Neural crest cell (in vitro differentiated cells): ENCODE results near the gene RBM5. TPM values are rescaled to one million over a fixed set of nuclear protein-coding genes. Genes with fewer than 3 reads are reported as not detected.
A peak's percentile ranks its signal among the peaks of the same experiment; 100 is the strongest.

Source experiments
- DNase-seq: peaks from one replicate; pipeline ENCODE4 v3.0.0; 2021; ENCODE audit warnings: low read depth, mixed read lengths, low spot score
- H3K27ac Mint-ChIP-seq: one replicate; pipeline ENCODE4 v1.8.0; 2021; ENCODE audit warnings: mild to moderate bottlenecking, mixed read lengths; ENCODE audit not compliant: unreplicated experiment
- H3K27me3 Mint-ChIP-seq: 2 replicates; pipeline ENCODE4 v1.8.0; 2021; ENCODE audit warnings: low read depth, mild to moderate bottlenecking, mixed read lengths
- H3K36me3 Mint-ChIP-seq: 2 replicates; pipeline ENCODE4 v1.8.0; 2021; ENCODE audit warnings: low read depth, mild to moderate bottlenecking, mixed read lengths
- H3K4me1 Mint-ChIP-seq: 2 replicates; pipeline ENCODE4 v1.8.0; 2021; ENCODE audit warnings: mixed read lengths
- H3K4me3 Mint-ChIP-seq: one replicate; pipeline ENCODE4 v1.8.0; 2021; ENCODE audit warnings: mild to moderate bottlenecking, mixed read lengths
- H3K9me3 Mint-ChIP-seq: 2 replicates; pipeline ENCODE4 v1.8.0; 2021; ENCODE audit warnings: mixed read lengths
- total RNA-seq: library from RNA; stranded (reverse); gene quantifications from 2 replicates; pipeline ENCODE4 v1.2.1, GENCODE V29; 2021
- TF ChIP-seq, protein P1 (sequence below): fragments of 200-600 bp; sonication (generic); conservative IDR thresholded peaks from 2 replicates; pipeline ENCODE4 v1.5.0; 2021; ENCODE audit warnings: antibody characterized with exemption, mild to moderate bottlenecking

Gene RBM5
- total RNA-seq, 1 donor from 2014 or later: 193 TPM

DNA sequence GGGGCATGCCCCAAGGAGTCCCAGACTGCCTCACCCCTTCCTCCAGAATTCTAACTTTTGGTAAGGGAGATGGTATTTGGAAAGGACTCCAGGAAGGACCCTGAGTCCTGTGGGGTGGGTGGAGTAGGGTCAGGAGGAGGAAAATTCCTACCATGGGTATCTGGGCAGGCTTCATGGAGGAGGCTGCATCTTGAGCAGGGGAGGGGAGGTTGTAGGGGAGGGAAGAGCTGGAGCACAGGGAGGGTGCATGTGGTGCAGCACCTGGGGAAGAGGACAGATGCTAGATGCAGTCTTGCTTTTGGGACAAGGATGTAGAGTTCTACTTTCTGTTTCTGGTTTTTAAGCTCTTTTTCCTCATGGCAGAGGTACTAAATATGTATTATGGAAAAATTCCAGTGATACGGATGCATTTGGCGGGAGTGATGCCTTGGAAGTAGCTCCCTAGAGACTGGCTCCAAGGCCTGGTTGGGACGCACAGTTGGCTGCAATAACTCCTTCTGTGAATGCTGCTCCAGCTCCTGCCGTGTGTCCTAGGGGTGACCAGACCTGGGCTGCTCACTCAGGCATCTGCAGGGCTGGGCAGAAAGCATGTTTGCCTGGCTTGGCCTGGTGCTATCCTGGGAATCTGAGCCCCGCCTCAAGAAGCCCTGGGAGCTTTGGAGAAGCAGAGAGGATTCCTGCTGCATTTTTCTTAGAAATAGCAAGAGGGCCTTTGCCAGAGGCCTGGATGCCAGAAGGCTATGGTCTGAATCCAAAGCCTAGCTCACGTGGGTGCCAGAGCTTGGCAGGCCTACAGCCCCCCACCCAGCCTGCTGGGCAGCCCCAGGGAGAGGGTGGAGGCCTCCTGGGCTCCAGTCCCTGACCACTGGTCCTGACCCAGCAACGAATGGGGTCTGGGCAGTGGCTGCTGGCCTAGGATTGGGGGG lies 76.5 kb downstream of the RBM5 start:
- Mint-ChIP-seq H3K27me3 (no peaks in the 10 kb centered on the region), H3K9me3 (no peaks in the 10 kb centered on the region), H3K4me1 (peaks cover 27% of the 10 kb centered on the region), H3K27ac (no peak overlapping the region), H3K4me3 (no peak overlapping the region), H3K36me3 (no peaks in the 10 kb centered on the region)
- TF ChIP-seq, protein P1, sequence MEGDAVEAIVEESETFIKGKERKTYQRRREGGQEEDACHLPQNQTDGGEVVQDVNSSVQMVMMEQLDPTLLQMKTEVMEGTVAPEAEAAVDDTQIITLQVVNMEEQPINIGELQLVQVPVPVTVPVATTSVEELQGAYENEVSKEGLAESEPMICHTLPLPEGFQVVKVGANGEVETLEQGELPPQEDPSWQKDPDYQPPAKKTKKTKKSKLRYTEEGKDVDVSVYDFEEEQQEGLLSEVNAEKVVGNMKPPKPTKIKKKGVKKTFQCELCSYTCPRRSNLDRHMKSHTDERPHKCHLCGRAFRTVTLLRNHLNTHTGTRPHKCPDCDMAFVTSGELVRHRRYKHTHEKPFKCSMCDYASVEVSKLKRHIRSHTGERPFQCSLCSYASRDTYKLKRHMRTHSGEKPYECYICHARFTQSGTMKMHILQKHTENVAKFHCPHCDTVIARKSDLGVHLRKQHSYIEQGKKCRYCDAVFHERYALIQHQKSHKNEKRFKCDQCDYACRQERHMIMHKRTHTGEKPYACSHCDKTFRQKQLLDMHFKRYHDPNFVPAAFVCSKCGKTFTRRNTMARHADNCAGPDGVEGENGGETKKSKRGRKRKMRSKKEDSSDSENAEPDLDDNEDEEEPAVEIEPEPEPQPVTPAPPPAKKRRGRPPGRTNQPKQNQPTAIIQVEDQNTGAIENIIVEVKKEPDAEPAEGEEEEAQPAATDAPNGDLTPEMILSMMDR: no peak
- no peak for DNase-seq

DNA sequence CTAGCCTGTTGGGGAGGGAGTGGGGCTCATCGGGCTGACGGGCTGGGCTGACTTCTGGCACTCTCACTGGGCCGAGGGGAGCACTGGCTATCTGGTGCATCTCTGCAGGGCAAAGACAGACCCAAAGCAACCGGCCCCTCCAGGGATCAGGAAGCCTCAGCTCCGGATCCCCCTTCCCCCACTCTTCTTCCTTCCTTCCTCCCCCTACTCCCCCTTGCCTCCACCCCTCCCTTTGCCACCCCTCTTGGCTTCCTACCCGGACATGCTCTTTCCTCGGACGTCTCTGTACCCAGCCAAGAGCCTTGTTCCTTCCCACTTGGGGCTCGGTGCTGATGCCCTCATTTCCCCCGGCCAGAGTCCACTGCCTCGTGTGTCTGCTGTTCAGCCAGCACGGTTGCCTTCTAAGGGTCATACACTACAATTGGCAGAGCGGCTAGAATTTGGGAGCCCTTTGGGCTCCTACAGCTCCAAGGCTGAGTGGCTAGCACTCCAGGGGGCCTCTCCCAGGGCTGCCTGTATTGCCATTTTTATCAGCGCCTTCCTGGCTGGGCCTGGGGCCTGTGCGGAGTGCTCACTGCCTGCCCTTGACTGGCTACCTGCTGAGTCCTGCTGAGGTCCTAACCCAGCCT lies 77.3 kb downstream of the RBM5 start:
- TF ChIP-seq, protein P1: no peak
- no peak for DNase-seq
- H3K27ac Mint-ChIP-seq: no peak overlapping the region
- H3K27me3 Mint-ChIP-seq: no peaks in the 10 kb centered on the region
- H3K4me1 Mint-ChIP-seq: peaks cover 27% of the 10 kb centered on the region
- H3K4me3 Mint-ChIP-seq: no peak overlapping the region
- H3K36me3 Mint-ChIP-seq: no peaks in the 10 kb centered on the region
- no peaks in the 10 kb centered on the region for H3K9me3 Mint-ChIP-seq

DNA sequence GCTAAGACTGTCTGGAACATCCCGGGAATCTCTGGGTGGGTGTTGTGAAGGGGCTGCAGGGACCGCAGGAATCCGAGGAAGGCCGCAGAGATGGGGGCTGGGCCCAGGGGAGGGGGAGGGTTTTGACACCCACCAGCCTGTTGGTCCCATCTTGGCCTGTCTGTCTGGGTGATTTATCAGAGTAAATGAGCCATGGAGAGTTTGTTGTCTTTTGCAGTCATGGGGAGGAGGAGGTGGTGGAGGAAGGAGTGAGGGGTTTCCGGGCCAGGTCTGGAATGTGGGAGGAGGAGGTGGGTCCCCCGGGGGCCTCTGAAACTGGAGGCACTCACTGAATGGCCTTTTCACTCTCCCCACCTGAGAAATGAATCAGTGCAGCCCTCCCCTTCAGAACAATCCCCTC lies 77.9 kb downstream of the RBM5 start:
- peaks cover 27% of the 10 kb centered on the region for H3K4me1 Mint-ChIP-seq
- TF ChIP-seq, protein P1: no peak
- no peak overlapping the region for H3K4me3 Mint-ChIP-seq
- no peaks in the 10 kb centered on the region for H3K36me3 Mint-ChIP-seq
- DNase-seq: no peak
- no peaks in the 10 kb centered on the region for H3K27me3 Mint-ChIP-seq
- H3K27ac Mint-ChIP-seq: no peak overlapping the region
- H3K9me3 Mint-ChIP-seq: no peaks in the 10 kb centered on the region

DNA sequence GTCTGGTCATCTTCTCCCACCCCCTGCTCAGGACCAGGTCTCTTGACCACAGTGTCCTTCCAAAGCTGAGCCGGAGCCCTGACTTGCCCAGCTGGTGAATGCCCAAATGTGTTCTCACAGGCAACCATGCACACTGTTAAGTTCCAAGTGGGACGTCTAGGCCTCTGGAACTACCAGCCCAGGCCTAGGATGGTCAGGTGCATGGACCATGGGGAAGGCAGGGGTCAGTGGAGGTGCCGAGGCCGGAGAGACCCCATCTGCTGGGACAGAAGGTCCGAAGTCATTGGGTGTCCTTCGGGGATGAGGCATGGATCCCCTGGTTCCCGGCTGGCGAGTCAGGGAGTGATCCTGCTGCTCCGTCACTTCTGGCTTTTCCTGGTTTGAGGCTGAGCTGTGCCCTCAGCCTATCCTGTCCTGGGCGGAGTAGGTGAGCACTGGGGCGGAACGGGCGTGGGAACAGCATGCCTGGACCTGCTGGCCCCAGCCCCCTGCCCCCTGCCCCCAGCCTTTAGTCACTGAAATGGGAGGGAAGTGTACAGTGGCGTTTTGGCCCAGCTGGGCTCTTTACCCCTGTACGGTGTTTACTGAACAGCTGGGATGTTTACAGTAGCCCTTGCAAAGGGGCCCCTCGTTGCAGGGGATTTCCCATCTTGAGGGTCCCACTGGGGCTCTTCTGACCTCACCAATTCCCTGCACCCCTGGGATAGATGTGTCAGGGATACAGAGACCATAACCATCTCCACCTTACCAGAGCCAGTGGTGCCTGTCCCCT lies 78.5 kb downstream of the RBM5 start:
- TF ChIP-seq, protein P1: no peak
- Mint-ChIP-seq H3K4me1 (peaks cover 27% of the 10 kb centered on the region), H3K4me3 (no peak overlapping the region), H3K27me3 (no peaks in the 10 kb centered on the region), H3K27ac (peak overlapping the region; percentile 75), H3K36me3 (no peaks in the 10 kb centered on the region), H3K9me3 (no peaks in the 10 kb centered on the region)
- no peak for DNase-seq

DNA sequence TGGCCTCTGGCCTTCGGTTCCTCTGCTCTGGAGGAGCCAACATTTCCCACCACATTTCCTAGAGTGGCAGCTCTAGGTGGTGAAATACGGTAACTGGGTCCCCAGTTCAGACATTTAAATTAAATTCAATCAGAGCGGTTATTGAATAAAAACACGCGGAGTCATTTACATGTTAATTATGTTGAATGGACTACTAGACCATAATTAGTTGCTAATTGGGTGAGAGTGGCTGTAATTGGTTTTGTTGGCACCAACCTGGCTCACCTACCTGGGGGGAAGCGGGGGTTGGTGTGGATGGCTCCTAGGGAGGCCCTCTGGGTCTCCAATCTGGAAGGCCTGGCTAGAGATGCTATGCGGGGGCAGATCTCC lies 79.1 kb downstream of the RBM5 start:
- TF ChIP-seq, protein P1: no peak
- H3K27me3 Mint-ChIP-seq: no peaks in the 10 kb centered on the region
- H3K4me3 Mint-ChIP-seq: no peak overlapping the region
- DNase-seq: no peak
- H3K27ac Mint-ChIP-seq: no peak overlapping the region
- no peaks in the 10 kb centered on the region for H3K9me3 Mint-ChIP-seq
- H3K36me3 Mint-ChIP-seq: no peaks in the 10 kb centered on the region
- peaks cover 27% of the 10 kb centered on the region for H3K4me1 Mint-ChIP-seq
